Activated CD4-positive, alpha-beta T cell treated with anti-CD3 and anti-CD28 coated beads, Interleukin-2, amount 50 U/mL, for 1 hour (primary cell): ENCODE measurements around the gene LAG3.
A peak's percentile ranks its signal among the peaks of the same experiment; 100 is the strongest.

ENCODE experiments used
- DNase-seq: peaks from one replicate; pipeline ENCODE4 v3.0.0-alpha.2; 2020

The LAG3 gene

DNA sequence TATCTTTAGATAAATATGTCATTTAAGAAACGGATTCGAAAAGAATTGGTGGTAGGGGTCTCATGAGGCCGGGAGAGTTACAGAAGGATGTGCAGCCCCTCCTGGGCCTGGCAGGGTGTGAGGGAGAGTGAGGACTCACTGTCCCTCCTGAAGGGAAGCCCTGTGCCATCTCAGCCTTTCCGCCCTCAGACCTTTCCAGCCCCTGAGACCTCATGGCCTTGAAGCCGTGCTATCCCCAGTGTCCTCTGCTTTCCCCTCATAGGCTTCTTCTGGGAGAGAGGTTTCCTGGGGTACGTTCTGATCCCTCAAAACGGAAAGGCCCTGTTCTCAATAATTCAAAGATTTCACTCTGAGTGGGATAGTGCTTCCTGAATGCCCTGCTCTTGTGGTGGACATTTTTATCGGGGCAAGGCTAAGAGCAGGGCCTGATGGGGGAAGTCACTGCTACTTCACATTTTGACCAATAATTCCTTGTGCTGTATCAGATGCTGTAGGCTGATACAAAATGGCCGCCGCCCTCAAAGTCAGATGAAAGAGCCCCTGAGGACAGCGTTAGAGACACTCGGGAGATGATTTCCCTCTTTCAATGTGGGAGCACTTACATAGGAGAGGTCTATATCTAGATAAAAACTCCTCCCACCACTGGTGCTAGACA is 18.3 kb downstream of the LAG3 start:
- DNase-seq: peak; percentile 45

DNA sequence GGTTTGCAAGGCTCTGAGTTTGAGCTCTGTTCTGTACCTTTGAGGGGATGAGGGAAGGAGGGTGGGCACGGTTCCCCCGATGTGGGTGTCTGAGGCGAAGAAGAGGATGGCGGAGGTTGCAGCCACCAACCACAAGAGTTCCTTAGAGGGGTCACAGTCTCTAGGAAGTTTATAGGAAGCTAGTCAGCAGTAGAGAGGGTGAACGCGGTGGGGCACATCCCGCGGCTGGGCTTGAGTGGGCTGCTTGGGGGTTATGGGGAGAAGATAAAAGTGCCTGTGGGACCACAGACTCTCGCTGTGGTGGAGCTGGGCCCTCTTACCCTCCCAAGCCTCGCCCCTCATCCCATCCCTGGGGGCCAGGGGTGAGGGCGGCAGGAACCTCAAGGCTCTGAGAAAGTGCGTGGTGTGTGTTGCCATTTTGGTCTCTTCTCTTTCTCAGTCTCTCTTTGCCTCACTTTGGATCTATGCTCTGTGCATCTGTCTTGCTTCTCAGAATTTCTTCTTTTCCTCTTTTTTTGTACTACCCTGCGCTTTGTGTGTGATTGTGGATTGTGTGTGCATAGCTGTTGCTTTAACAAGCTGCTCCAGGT is 19.7 kb downstream of the LAG3 start:
- DNase-seq: no peak

GRCh38 chr12:6792522-6793201 is 20.3 kb downstream of the LAG3 start:
- DNase-seq: peak; percentile 34

GRCh38 chr12:6795088-6795487 is 22.8 kb downstream of the LAG3 start:
- no peak for DNase-seq

- DNase-seq: no peak
These were observed 24.3 kb downstream of the LAG3 start for GRCh38 chr12:6796576-6796975.

DNA sequence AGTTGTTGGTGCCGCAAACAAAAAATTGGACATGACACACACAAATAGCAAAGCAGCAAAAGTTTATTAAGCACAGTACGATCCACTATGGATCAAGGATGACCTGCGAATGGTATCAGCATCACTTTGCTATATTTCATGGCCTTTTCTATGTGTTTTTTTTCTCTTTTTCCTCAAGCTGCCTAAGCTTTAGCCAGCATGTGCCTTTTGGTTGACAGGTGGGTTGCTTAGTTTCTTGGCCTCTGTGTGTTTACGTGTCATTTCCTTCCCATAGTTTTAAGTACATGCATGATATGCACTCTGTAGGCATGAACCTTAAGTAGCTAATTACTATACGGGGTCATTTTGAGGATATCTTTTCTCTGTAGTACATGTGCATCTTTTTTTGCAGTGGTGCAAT is 26.8 kb downstream of the LAG3 start:
- no peak for DNase-seq

DNA sequence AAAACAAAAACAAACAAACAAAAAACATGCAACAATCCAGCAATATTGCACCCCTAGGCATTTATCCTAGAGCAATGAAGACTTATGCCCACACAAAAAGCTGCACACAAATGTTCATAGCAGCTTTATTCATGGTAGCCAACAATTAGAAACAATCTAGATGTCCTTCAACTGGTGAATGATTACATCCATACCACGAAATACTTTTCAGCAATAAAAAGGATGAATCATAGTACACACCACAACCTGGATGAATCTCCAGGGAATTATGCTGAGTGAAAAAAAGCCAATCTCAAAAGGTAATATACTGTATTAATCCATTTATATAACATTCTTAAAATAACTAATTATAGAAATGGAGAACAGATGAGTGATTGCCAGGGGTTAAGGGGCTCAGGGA is 34.9 kb downstream of the LAG3 start:
- no peak for DNase-seq

GRCh38 chr12:6809056-6809455 is 36.7 kb downstream of the LAG3 start:
- DNase-seq: no peak

DNA sequence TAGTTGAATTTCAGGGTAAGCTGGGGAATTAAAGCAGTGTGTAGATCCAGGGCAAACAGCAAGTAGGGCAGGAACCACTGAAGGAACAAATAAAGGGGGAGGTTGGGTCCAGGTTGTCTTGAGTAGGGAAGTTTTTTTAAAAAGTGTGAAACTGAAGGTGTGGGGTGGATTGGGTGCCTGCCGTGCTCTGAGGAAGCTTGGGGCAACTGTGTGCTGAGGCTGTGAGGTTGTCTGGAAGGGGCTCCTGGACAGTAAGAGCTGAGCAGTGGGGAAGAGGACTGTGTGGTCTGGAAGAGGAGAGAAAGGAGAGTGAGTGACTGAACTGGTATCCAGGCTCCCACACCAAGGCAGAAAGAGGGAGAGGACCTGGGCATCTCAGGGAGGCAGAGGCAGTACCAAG is 38.4 kb downstream of the LAG3 start:
- DNase-seq: no peak

DNA sequence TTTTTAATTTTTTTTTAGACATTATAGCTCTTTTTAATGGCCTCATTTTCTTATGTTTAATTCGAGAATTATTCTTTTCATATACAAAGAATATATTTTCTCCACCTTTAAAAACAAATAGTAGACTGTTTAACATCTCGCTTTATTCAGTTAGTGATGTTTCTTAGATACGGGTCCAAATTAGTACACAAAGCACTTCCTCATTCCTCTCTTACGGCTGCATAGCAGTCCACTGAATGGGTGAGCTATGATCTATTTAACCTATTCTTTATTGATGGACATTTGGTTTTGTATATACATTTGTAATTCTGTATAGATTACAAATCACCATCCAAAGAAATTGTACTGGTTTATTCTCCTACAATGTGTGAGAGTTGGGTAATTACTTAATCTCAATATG is 41.0 kb downstream of the LAG3 start:
- DNase-seq: no peak

DNA sequence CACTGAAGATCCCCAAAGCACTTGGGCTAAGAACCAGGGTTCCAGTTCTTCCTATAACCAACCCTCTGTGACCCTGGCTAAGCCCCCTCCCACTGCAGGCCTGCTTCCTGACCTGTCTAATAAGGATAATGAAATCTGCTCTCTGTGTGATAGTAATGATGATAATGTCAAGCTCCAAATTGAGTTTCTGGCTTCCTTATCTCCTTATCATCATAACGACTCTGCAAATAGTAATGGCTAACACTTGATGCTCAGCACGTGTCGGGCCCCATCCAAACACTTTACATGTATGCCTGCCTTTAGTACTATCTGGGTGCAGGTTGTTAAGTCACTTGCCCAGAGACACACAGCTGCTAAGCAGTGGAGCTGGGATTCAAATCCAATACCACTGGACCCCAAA is 44.3 kb downstream of the LAG3 start:
- no peak for DNase-seq

- no peak for DNase-seq
These were observed 44.8 kb downstream of the LAG3 start for GRCh38 chr12:6817098-6817497.

DNA sequence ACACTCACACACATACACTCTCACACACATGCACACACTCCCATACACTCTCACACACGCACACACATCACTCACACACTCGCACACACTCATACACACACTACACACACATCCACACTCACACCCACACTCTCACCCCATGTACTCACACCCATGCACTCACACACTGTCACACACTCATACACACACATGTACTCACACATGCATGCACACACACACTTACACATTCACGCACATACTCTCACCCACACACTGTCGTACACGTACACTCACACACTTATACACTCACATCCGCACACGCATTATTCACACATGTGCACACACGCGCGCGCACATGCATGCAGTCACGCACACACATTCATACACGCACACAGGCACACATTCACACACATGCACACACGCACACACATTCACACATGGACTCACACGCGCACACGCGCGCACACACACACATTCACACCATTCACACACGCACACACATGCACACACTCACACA is 45.4 kb downstream of the LAG3 start:
- no peak for DNase-seq

DNA sequence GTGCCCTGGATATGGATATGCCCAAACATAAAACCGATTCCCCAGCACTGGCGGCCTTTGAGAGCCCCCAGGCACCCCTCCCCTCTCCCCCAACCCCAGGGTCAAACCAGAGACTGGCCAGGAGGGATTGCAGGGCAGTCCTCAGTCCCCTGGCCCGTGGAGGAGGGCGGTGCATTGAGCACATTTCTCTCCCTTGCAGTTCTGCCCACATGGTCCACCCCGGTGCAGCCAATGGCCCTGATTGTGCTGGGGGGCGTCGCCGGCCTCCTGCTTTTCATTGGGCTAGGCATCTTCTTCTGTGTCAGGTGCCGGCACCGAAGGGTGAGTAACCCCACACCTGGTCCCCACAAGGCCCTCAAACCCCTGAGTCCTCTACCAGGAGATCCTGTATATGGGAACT is 45.9 kb downstream of the LAG3 start:
- no peak for DNase-seq

DNA sequence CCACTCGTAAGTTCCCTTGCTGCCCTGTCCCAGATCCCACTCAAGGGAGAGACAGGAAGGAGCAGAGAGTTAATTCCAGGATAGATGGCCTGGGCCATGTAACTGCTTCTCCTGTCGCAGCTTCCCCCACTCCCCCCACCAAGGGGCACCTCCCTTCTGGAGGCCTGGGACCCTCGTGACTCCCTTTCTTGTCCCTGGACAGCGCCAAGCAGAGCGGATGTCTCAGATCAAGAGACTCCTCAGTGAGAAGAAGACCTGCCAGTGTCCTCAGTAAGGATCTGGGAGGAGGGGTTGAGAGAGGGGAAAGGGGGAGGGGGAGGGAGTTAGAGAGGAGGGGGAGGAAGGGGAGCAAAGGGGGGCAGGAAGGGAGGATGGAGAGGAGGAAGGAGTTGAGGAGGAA is 46.3 kb downstream of the LAG3 start:
- no peak for DNase-seq

DNA sequence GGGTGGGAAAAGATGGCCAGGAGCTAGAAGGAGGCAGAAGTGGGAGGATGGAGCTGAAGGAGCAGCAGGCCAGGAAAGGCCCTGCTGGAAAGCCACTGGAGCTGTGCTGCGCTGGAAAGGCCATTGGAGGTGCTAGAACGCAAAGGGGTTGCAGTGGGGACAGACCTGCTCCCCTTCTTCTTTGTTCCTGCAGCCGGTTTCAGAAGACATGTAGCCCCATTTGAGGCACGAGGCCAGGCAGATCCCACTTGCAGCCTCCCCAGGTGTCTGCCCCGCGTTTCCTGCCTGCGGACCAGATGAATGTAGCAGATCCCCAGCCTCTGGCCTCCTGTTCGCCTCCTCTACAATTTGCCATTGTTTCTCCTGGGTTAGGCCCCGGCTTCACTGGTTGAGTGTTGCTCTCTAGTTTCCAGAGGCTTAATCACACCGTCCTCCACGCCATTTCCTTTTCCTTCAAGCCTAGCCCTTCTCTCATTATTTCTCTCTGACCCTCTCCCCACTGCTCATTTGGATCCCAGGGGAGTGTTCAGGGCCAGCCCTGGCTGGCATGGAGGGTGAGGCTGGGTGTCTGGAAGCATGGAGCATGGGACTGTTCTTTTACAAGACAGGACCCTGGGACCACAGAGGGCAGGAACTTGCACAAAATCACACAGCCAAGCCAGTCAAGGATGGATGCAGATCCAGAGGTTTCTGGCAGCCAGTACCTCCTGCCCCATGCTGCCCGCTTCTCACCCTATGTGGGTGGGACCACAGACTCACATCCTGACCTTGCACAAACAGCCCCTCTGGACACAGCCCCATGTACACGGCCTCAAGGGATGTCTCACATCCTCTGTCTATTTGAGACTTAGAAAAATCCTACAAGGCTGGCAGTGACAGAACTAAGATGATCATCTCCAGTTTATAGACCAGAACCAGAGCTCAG is 47.0 kb downstream of the LAG3 start:
- no peak for DNase-seq

DNA sequence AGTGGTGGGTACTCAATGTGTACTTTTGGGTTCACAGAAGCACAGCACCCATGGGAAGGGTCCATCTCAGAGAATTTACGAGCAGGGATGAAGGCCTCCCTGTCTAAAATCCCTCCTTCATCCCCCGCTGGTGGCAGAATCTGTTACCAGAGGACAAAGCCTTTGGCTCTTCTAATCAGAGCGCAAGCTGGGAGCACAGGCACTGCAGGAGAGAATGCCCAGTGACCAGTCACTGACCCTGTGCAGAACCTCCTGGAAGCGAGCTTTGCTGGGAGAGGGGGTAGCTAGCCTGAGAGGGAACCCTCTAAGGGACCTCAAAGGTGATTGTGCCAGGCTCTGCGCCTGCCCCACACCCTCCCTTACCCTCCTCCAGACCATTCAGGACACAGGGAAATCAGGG is 47.8 kb downstream of the LAG3 start:
- no peak for DNase-seq

DNA sequence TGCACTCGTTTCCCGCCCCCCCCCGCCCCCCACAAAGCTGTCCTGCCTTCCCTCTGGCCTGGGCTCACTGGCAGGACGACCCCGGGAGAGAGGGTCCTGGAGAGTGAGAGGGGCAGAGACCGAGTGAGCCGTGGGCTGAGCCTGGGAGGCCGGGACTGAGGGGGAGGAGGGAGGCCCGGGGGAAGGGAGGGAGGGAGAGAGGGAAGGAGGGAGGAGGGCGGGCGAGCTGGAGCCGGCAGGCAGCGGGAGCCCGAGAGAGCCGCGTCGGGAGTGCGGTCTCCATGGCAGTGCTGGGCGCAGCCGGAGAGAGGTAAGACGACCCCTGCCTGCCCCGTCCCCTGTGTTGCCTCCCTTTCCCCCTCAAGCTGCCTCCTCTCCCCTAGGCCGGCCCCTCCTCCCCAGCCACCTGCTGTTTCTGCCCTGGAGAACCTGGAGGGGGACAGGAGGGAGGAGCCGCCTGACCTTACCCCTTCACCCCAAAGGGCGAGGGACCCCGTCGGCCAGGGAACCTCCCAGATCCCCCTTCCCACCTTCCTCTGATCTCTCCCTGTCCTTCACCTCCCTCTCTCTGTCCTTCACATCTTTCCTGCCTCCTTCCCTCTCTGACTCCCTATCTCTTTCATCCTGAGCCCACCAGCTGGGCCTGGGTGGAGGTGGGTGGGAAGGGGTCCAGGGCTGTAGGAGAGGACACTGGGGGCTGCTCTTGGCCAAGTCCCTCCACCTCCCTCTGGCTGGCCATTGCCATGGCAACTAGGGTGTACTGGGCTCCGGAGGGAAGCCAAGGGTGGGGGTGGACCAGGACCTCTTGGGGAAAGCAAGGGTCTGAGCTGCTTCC is 49.5 kb downstream of the LAG3 start, which contains the start of gene GPR162:
GPR162 (plus strand) TSS at position 231 of the 835 bp plus-strand sequence. CDS start 2,078 bp downstream, outside the sequence.
- no peak for DNase-seq

DNA sequence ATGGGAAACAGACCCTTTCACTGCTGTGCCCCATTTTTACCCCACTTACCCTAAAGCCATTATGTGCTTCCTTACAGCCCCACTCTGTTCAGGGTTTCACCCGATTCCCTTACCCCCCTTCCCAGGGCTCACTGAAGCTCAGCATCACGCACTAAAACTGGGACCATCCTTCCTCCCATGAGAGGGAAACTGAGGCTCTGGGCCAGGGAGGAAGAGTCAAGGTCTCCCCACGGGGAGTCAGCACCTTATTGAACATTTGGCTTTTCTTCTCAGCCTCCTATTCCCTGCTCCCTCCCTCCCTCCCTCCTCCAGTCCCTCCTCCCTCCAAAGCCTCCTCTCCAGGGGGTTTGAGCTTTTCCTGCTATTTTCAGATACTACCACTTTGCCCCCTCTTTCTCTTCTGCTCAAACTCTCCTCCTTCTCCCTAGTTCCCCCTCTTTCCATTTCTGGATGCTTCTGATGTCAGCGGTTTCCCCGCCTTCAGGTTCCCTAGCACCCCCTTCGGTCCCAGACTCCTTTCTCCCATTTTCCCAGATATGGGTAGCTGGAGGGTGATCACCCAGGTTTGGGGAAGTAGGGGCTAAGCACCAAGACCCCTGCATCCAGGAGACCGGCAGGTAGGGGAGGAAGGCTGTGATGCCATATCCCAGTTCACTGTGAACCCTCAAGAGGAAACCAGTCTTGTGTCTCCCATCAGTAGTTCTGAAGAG is 50.3 kb downstream of the LAG3 start:
- no peak for DNase-seq

DNA sequence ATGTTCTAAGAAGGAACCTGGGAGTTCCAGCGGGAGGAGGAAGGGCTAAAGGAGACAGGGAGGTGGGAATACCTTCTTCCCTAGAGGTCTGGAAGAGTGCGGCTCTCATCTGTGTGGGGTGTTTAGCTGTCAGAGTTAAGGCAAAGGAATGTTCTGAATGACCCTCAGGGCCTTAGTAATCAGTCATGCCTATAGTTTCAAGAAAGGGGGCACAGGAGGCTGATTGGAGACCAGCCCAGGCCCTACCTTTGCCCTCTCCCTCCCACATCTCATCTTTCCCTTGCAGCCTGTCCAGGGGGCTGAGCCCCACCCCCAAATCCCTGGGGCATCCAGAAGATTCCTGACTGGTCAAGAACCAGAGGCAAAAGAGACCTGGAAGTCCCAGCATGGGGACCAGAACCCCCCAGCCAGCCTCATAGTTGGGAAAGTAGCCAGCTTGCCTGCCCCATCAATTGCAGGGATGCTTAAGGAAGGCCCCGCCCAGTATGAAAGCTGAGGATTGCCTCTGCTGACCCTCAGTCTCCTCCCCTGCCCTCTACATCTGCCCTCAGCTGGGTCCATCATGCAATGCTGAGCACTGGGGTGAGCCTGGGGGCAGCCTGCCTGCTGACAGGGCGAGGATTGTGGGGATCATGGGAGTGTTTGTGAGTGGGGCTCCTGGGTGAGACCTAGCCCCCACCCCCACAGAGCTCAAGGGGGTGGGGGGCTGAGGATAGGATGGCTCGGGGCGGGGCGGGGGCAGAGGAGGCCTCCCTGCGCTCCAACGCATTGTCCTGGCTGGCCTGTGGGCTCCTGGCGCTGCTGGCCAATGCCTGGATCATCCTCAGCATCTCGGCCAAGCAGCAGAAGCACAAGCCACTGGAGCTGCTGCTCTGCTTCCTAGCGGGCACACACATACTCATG is 51.1 kb downstream of the LAG3 start:
- DNase-seq: no peak
